HG03432 (cell line): ENCODE results near the gene LYRM9.
"Not testable (repeated sequence)": the region's sequence is repeated elsewhere in the genome, so short reads cannot be mapped to it uniquely, and the experiment has no call there.

Experiments used
- ATAC-seq: cut with Tn5 transposase; IDR thresholded peaks from one replicate; pipeline ENCODE4 v1.9.1; 2021; ENCODE audit warnings: mild to moderate bottlenecking, moderate library complexity; ENCODE audit not compliant: unreplicated experiment

LYRM9 gene

DNA sequence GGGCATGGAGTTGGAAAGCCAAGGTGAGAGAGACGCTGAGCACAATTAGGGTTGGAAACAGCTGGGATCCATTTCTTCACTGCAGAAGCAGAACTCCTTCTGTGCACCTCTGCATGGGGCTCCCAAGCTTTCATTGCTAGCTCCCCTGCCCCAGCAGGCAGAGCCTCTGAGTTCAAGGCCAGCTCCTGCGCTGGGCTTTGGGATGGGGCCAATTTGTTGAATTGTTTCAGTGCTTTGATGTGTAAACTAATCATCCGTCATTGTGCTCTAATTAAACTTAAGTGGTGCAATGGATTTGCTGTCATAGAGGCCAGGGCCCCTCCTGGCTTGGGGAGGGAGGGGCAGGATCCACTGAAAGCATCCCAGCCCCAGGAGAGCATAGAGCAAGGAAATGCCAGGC, 13.5 kb upstream of the LYRM9 start:
- ATAC-seq = no peak

DNA sequence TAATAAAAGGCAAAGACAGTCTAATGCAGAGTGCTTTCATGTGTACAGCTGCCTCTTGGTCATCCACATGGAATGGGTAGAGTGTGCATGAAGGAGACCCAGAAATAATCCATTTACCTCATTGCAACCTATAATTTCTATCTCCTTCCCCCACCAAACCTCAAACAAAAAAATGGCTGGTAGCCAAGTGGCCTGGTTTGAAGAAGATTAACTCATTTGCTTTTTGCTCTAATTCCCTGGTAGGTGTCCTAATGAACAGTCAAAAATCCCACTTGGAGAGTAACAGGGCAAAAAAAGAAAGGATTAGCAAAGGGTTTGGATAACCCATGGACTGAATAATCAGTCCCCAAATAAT, 13.0 kb upstream of the LYRM9 start:
- ATAC-seq = no peak

DNA sequence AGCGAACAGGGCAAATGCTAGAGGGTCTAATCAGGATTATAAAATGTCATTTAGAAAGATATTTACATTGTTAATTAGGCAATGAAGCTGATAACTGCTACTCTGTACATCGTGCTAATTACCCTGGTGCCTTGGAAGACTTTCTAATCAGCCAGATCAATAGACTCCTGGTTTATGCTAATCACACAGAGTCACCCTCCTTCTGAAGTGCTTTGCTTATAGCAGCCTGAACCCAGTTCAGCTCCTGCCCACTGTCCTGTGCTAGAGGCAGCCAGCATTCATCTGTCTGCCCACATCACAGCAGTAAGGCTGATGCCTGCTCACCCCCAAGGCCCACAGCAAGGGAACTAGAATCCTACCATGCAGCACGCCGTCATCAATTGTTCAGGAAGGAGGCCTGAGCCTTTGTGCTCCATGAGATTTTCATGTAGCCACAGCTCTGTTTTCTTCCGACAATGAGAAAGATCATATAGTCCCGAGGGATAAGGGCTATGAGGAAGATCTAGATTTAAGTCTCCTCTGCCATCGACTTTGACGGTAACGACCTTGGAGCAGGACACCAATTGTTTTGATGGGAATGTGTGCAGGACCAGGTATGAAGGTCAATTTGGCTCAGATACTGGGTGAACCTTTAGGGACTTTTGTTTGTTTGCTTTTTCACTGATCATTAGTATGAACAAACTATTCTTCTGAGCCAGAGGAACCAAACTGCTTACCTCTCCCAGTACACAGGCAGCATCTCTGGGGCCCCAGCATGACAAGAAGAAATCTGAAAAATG, 12.5 kb upstream of the LYRM9 start:
- no peak for ATAC-seq

DNA sequence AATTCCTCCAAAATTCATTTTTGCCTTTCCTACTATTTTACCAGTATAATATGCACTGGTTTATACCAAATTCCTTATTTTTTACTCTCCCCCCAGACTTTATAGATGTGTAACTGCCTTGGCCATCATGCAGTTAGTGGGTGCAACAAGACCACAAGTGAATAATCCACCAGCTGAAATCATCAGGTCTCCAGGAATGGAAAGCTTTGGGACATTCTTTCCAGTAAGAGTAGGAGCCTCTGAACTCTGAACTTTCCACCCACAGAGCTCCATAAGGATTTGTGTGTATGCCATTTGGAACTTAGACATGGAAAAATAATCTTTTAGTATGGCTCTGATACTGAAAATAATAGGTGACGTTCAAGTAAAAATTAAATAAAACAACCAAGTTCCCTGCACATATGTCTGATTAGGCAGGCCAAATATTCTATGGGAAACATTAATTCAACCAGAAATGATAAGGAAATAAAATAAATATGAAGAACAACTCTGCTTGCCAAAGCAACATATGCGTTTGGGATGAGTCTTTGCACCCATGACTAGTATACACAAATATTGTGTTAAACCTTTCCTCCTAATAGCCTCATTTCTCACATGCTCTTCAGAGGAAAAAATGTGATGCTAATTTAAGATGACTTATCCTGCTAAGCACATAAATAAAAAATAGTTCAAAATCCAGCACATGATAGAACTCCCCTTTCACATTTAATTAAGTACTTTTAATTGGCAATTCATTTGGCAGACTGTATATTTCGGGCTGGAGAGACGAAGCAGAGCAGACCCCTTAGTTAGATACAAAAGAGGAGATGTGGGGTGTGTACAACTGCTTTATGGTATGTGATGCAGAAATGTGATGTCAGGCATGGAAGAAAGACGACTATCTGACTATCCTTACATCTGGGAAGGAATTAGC, 11.6 kb upstream of the LYRM9 start:
- ATAC-seq = no peak

GRCh38 chr17:27904114-27904513, 10.9 kb upstream of the LYRM9 start:
- ATAC-seq = no peak

- no peak for ATAC-seq
These were observed 6.4 kb upstream of the LYRM9 start for GRCh38 chr17:27899525-27899924.

DNA sequence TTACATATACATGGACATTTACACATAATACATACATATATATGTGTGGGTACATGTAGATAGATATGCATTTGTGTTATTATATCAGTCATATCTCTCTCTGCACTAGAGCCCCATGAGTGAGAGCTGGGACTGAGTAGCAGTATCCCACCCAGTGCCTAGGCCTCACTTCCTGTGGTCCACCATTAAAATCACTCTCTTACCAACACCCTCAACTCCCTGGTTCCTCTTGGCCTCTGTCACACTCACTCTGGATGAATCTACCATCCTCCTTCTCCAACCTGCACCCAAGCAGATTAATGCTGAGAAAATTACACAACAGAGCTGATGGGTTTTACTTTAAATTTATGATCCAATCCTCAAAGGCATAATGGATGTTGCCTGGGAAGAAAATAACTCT, 4.9 kb upstream of the LYRM9 start:
- ATAC-seq = no peak

- ATAC-seq = no peak
These were observed 3.5 kb upstream of the LYRM9 start for GRCh38 chr17:27896701-27897100.

GRCh38 chr17:27895940-27896535, 2.9 kb upstream of the LYRM9 start:
- no peak for ATAC-seq

DNA sequence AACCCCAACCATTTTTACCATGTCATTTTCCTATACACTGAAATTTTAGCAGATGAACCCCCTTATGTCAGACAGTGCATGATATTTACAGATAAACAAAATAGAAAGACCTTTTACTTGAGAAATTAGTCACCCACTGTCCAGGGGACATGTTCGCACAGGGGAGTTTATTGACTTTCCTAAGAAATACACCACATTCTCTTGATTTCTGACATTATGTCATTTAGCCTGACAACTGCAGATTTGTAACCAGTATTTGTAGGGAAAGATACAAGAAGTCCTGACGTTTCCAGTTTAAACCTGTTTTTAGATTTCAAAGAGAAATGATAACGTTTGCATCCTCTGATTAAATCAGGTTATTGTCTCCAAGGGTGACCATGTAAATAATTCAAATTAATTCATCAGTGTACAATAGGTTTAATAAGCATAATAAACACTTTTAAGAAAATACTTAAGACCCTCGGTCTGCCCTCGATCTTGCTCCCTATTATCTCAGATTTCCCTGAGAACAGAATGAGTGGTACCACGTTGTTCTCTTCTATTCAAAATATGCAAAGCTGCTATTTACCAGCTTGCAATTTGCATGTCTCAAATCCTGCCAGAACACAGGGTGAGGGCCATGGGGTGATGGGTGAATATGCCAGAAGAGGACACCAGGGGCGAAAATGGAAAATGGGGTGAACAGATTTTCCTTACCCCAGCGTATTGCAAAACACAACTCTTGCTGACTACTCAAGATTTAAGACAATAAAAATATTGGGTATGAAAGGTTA, 2.1 kb upstream of the LYRM9 start:
- ATAC-seq = no peak

- ATAC-seq = no peak
These were observed 807 bp upstream of the LYRM9 start for GRCh38 chr17:27893841-27894503.

DNA sequence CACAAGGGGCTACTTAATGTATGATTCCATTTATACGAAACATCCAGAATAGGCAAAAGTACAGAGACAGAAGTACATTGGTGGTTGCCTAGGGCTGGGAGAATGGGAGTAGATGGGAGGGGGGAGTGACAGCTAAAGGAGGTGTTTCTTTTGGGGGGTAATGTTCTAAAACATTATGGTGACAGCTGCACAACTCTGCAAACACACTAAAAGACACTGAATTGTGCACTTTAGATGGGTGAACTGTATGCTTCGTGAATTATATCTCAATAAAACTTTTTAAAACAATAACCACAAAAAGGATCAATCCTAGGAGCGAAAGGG, 661 bp downstream of the LYRM9 start:
- no peak for ATAC-seq

DNA sequence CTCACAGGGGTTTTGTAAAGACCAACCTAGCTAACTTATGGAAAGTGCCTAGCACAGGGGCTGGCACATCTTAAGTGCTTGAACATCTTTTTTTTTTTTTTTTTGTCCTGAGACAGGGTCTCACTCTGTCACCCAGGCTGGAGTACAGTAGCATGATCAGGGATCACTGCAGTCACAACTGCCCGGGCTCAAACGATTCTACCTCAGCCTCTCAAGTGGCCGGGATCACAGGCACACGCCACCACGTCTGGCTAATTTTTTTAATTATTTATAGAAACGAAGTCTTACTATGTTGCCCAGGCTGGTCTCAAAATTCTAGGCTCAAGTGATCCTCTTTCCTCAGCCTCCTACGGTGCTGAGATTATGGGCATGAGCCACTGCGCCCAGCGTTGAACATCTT, 1.3 kb downstream of the LYRM9 start:
- no peak for ATAC-seq

GRCh38 chr17:27889711-27890251, 3.4 kb downstream of the LYRM9 start:
- no peak for ATAC-seq

DNA sequence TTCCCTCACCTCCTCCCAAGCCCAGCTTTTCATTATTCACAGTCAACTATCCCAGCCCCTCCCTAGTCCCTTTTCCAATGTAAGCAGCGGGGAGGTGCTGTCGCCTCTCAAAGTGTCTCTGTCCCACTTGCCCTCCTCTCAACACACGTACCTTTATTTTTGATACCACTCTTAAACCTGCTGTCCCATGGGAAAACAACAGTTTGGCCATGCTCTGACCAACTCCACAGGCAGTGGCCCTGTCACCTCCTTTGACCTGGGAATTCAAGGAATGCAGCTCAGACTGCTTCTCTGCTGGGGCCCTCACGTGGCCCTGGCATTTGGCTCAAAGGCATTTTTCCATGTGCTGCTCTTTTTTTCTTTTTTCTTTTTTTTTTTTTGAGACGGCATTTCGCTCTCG, 4.2 kb downstream of the LYRM9 start:
- ATAC-seq = no peak

- no peak for ATAC-seq
These were observed 5.1 kb downstream of the LYRM9 start for GRCh38 chr17:27888067-27888466.

DNA sequence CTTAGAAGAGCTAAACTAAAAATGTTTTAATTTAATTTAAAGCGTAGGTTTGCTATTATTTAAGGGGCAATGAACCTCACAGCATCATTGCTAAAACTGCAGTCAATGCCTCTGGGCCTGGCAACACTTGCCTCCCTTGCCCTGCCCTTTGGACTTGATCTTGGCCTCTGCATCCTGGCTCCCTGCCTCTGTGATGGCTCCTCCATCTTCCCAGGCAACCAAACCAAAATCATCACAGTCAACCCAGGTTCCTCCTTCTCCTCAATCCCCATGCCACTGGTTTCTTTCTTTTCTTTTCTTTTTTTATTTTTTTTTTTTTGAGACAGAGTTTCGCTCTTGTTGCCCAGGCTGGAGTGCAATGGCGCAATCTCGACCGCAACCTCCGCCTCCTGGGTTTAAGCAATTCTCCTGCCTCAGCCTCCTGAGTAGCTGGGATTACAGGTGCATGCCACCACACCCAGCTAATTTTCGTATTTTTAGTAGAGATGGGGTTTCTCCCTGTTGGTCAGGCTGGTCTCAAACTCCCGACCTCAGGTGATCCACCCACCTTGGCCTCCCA, 6.7 kb downstream of the LYRM9 start:
- not testable (repeated sequence) for ATAC-seq

GRCh38 chr17:27882162-27882840, 10.9 kb downstream of the LYRM9 start:
- no peak for ATAC-seq

GRCh38 chr17:27879987-27880608, 13.1 kb downstream of the LYRM9 start:
- no peak for ATAC-seq
